ENCODE measurements around the gene AKR7A3. TPM values are rescaled to one million over a fixed set of nuclear protein-coding genes. Genes with fewer than 3 reads are reported as not detected.

The AKR7A3 gene
- total RNA-seq (2022; extraction: Qiagen RNA extraction; ENCODE audit: low read depth) = 0.08 to 0.24 TPM (median 0.15 TPM) in 4 of 5 replicates, not detected in the other

GRCh38 chr1:19288324-19289241 lies at the start of gene AKR7A3:
Gene AKR7A3, minus strand, starts transcription at chr1:19288770. Its CDS starts 61 bp downstream, at chr1:19288709.

DNA sequence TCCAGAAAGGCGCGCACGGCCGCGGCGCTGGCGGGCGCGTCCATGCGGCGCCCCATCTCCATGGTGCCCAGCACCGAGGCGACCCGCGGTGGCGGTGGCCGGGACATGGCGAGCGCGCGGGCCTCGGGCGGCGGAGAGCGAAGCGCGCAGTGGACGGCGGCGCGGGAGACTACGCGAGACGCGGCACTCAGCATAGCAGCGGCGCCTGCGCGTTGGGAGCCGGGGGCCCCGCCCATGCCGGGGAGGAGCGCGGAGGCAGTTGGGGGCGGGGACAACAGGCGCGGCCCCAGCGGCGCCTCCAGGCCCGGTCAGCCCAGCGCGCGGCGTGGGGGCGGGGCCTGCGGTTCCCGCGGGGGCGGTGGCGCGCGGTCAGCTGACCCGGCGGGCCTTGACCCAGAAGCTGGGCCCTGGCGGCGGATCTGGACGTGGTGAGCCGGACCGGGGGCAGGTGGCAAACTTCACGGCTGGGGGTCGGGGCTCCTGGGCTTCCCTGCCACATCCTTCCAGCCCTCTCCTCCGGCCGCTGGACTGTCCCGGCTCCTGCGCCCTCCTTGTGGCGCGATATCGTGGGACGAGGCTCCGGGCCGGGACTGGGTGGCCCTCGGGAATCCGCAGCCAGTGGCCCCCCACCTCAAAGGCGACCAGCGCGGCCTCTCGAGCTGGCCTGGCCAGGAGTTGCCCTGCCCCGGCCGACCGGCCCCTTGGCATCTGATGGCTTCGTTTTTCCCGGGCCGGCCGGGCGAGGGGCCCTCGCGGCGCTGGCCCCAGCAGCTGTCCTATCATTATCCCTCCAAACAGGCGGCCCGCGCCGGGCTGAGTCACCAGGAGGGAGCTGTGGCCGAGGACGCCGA lies 23.6 kb upstream of the AKR7A3 start, which contains the start of the genes AKR7A2 and SLC66A1:
Gene AKR7A2, minus strand, starts transcription at position 214 of the 851 bp plus-strand sequence. Its CDS starts 20 bp downstream, at position 194.
Gene SLC66A1, plus strand, starts transcription at position 396 of the 851 bp plus-strand sequence. CDS start 5,352 bp downstream, outside the sequence.

DNA sequence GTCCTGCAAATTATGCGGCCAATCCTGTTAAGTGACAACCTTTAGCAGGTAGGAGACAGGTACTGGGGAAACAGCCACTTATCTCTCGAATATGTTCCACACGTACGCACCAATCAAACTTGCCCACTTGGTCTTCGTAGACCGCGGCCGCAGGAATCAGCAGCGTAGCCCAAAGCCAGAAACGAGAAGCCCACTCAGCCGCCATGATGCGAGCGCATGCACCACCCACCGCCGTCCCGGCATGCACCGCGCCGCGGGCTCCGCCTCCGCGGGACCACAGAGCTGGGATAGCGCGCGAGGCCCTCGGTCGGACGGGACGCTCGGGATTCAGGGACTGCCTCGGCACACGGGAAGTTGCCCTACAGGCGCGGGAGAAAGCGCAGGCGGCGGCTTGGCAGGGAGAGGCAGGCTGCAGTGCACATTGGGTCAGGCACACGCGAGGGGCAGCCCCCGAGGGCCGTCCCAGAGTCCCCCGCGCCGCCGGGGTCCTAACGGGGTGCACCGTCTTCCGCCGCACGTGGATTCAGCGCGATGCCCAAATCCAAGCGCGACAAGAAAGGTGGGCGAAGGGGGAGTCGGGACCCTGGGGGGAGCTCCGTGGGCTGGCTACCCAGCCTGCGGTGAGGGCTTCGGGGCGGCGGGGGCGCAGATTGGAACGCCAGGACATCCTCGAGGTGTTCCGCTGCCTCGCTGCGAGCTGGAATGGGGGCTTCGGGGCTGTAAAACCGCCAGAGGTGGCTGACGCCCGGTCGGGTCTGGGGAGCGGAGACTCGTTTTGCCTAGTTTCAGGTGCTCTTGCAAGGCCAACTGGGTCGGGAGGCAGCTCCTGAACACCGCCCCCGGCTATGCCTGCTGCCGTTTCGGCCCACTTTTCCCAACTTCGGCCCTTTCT lies 37.0 kb downstream of the AKR7A3 start, which contains the start of the genes EMC1 and MRTO4:
Gene EMC1, minus strand, starts transcription at position 220 of the 892 bp plus-strand sequence. Its CDS starts 15 bp downstream, at position 205.
Gene MRTO4, plus strand, starts transcription at position 501 of the 892 bp plus-strand sequence. Its CDS starts 31 bp downstream, at position 532.

Other genes with a start within 250 kb of the AKR7A3 start
- gene UBR4, start 78.5 kb downstream of the AKR7A3 start, total RNA-seq (2022; extraction: Qiagen RNA extraction; ENCODE audit: low read depth) = 91.6 to 131 TPM (median 105 TPM) in 5 replicates
- 27.0 to 37.6 TPM (median 34.2 TPM) in 5 replicates for gene EMC1, start 37.2 kb downstream of the AKR7A3 start, total RNA-seq (2022; extraction: Qiagen RNA extraction; ENCODE audit: low read depth)
- 69.5 to 77.2 TPM (median 70.8 TPM) in 5 replicates for gene MRTO4, start 37.0 kb downstream of the AKR7A3 start, total RNA-seq (2022; extraction: Qiagen RNA extraction; ENCODE audit: low read depth)
- gene AKR7A2, start 23.4 kb upstream of the AKR7A3 start, total RNA-seq (2022; extraction: Qiagen RNA extraction; ENCODE audit: low read depth) = 34.4 to 54.8 TPM (median 52.5 TPM) in 5 replicates
- gene SLC66A1, start 23.6 kb upstream of the AKR7A3 start, total RNA-seq (2022; extraction: Qiagen RNA extraction; ENCODE audit: low read depth) = 16.7 to 25.9 TPM (median 22.4 TPM) in 5 replicates
- gene CAPZB, start 196.8 kb upstream of the AKR7A3 start, total RNA-seq (2022; extraction: Qiagen RNA extraction; ENCODE audit: low read depth) = 225 to 249 TPM (median 228 TPM) in 5 replicates